Suppressor macrophage treated with lipopolysaccharide for 4 hours (primary cell): Measurements from ENCODE around the gene TNFRSF8.
A peak's percentile ranks its signal among the peaks of the same experiment; 100 is the strongest.

Source experiments
- DNase-seq: peaks from one replicate; pipeline ENCODE4 v3.0.0-alpha.2; 2020

Gene TNFRSF8

GRCh38 chr1:12177156-12177998 lies 114.3 kb downstream of the TNFRSF8 start:
- DNase-seq: no peak

DNA sequence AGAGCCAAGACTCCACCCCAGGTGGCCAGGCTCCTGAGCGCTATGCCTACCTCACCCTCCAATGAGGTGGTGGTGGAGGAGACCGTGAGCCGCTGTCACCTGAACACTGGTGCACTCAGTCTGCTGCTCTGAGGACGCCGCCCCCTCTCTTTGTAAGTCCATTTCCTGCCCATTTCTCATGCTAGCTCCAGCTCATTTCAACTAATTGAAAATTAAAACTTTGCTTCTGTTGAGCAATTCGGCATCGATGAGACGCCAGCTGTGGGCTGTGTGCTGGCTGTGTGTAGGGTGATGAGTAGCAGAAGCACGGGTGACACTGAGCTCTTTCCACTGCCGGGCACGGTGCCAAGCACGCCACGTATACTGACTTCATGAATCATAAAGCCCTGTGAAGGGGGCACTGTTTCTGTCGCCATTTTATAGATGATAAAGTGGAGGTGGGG lies 114.9 kb downstream of the TNFRSF8 start:
- DNase-seq: peak; percentile 97

DNA sequence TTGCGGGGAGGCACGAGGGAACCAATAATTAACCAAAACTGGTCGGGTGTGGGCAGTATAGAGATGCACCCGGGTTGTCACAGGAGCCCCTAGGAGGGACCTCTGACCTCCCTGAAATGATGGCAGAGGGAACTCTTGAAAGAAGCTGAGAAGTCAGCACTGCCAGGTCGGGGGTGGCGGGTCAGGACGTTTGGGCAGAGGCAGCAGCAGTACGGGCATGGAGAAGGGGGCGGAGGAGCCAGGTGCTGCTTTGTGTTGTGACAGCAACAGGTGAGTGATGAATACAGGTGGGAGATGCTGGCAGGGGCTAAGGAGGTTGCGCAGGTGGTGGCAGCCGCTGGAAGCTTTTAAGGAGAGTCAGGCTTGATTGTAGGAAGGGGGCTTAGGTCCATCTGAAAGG lies 115.4 kb downstream of the TNFRSF8 start:
- no peak for DNase-seq

DNA sequence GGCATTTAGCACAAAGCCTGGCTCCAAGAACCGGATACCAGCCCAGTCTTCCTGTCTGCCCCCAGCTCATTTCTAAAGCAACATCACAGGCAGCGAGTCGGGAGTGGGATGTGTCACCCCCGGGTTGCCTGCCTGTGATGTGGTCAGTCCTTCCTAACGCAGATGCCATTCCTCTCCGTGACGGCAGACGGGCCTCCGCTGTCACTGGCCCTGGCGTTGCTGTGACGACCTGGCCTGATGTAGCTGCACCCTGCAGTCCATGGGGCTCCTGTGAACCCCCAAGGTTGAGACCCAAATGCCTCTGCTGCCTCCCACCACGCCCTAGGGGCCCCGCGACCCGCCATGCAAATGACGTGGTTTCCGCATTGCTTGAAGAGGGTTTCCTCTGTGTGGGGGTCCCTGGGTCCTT lies 116.0 kb downstream of the TNFRSF8 start:
- DNase-seq: peak; percentile 87

GRCh38 chr1:12179676-12180075 lies 116.6 kb downstream of the TNFRSF8 start:
- no peak for DNase-seq

DNA sequence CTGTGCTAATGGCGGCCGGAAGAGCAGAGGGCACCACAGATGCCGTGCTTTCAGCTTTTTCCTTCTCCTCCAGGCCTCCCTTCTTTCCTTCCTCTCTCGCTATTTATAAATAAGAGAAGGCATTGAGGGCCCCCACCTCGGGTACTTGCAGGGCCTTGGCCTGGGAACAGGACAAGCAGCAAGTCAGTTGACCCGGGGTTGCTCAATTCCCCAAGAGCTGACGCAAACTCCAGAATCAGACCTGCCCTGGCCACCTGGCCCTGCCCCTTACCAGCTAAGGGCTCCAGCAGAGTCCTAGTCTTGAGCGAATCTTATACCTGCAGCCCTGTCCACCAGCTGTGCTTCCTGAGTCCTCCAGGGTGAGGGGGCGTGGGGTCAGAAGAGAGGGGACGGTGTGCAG lies 117.2 kb downstream of the TNFRSF8 start:
- DNase-seq: peak; percentile 83

DNA sequence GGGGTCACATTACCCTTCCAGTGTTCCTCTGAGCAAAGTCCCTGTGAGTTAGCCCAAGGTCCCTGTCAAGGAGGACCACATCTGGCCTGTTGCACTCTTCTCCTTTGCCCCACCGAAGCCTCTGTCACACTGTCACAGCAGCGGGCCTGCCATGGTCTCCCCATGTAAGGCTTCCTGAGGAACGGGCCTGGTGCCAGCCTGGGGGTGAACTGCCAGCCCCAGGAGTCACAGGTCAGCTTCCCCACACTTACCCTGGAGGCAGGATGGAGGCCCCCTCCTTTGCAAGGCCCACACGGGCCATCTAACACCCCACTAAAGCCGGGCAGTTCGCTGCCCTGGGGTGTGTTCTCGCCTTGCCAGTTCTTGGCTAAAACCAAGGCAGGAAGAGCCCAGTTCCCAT lies 117.8 kb downstream of the TNFRSF8 start:
- DNase-seq: no peak

DNA sequence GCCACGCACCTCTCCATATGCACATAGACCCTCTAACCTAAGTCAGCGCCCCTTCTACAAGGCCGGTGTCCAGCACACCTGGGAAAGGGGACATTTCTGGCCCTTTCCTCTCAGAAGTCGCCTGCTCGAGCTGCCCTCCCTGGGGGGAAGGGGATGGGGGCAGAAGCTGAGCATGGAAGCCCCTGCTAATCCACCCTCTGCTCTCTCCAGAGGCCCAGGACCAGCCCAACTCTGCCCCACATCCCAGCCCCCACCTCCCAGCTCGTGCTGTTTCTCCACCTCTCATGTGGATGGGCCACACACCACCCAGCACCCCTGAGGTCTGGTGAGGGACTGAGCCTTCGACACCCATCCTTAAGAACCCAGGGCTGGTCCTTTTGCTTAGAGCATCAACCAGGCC lies 118.5 kb downstream of the TNFRSF8 start:
- no peak for DNase-seq

GRCh38 chr1:12182410-12182984 lies 119.4 kb downstream of the TNFRSF8 start:
- no peak for DNase-seq

GRCh38 chr1:12183095-12183794 lies 120.1 kb downstream of the TNFRSF8 start:
- no peak for DNase-seq

DNA sequence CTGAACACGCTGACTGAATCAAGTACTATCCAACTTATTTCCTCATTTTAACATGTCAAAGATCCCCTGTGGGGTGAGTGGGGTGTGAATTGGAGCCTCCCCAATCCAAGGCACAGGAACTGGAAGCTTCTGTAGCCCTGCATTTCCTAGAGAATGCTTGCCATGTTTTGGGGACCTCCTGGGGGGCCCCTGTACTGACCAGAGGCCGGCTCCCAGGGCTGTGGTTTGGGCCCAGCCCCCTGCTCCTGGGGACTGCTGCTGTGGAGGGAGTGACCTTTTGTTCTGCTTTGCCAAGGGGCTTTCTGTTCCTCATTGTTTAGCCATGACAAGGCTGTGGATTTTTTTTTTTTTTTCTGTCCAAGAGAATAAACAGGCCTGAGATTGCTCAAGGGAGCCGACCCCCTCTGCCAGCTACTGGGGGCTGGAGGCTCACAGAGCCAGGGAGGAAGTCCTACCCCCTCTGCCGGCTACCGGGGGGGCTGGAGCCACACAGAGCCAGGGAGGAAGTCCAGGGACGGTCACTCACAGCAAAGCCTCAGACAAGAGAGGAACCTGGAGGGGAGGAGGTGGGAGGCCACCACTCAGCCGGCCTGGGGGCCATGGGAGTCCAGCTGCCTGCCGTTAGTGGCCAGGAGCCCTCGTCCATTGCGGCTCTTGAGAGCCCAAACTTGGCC lies 121.0 kb downstream of the TNFRSF8 start:
- peak; percentile 94 for DNase-seq

GRCh38 chr1:12185036-12185917 lies 122.2 kb downstream of the TNFRSF8 start:
- no peak for DNase-seq

- DNase-seq: no peak
Observed at GRCh38 chr1:12185918-12186678, 123.0 kb downstream of the TNFRSF8 start.

- DNase-seq: no peak
Observed at GRCh38 chr1:12186679-12186985, 123.5 kb downstream of the TNFRSF8 start.

DNA sequence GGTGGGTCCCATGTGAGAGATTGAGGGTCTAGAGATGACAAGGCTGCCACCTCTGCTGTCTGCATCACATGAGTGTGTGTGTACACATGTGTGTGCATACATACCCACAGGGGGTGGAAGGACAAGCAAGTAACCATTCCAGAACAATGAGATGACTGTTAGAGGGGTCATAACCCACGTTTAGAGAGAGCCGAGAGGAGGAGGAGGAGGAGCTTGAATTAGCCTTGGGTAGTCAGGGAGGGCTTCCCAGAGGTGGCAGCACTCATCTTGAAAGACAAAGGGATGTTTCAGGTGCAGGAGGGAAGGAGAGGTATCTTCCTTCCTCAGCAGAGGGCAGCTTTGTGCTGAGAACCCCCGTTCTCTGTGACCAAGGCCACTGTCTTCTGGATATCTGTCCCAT lies 125.0 kb downstream of the TNFRSF8 start:
- DNase-seq: no peak

DNA sequence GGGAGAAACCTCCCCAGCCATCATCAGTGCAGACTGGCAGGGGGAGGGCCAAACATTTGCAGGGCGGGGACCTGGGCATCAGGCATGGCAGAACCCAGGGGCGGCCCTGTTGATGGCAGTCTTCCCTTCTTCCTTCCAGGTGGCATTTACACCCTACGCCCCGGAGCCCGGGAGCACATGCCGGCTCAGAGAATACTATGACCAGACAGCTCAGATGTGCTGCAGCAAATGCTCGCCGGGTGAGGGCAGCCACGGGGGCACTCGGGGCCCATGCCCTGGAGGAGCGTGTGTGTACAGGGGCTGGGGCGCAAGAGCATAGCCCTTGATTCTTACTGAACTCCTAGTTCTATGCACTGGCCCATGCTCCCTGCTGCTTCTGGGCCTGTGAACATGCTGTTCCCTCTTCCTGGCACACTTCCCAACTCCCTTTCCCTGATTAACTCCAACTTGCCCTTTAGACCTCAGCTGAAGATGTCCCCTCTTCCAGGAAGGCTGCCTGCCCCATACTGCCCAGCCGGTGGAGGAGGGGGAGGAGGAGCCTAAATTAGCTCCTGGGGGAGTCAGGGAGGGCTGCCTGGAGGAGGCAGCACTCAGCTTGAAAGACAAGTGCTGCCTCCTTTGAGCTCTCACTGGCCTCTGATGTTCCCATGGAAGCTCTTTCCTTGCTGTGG lies 125.7 kb downstream of the TNFRSF8 start:
- DNase-seq: no peak

GRCh38 chr1:12189328-12189682 lies 126.2 kb downstream of the TNFRSF8 start:
- DNase-seq: no peak

DNA sequence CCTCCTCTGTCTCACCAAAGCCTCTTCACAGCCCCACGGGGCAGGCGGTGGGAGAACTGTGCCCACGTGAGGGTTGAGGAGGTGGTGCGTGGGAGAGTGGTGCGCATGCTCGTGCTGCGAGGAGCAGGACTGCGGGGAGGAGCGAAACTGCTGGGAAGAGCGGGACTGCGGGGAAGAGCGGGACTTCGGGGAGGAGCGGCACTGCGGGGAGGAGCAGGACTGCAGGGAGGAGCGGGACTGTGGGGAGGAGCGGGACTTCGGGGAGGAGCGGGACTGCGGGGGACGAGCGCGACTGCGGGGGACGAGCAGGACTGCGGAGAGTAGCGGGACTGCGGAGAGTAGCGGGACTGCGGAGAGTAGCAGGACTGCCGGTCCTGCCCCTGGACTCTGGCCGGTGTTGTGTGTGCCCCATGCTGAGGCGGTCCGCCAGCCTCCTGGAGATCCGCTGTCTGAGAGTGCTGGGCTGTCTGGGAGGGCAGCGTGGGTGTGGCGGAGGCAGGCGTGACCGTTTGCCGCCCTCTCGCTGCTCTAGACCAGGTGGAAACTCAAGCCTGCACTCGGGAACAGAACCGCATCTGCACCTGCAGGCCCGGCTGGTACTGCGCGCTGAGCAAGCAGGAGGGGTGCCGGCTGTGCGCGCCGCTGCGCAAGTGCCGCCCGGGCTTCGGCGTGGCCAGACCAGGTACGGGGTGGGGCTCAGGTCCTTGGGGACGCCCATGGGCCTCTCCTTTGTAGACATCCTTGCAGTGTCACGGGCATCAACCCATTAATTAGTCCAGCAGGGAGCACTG lies 128.3 kb downstream of the TNFRSF8 start:
- no peak for DNase-seq
